Muscle layer of colon (tissue), 2 donors: Measurements from ENCODE around the gene CACNA1C.

Experiments
- H3K27ac ChIP-seq: one replicate; pipeline ENCODE4 v1.7.0; 2013; ENCODE audit warnings: low read depth, mild to moderate bottlenecking, low read length, moderate library complexity
- H3K27me3 ChIP-seq, 2 donors: one replicate each; pipeline ENCODE4 v1.7.0; 2013; ENCODE audit warnings: low read length in 2 of 2, mild to moderate bottlenecking in 2 of 2; ENCODE audit not compliant: insufficient read depth in 2 of 2, control insufficient read depth in 1 of 2
- H3K36me3 ChIP-seq: one replicate; pipeline ENCODE4 v1.7.0; 2013; ENCODE audit warnings: mild to moderate bottlenecking, low read length; ENCODE audit not compliant: insufficient read depth
- H3K4me1 ChIP-seq: one replicate; pipeline ENCODE4 v1.7.0; 2013; ENCODE audit warnings: mild to moderate bottlenecking, low read length; ENCODE audit not compliant: insufficient read depth
- H3K4me3 ChIP-seq, 2 donors: one replicate each; pipeline ENCODE4 v1.7.0; 2013; ENCODE audit warnings: low read length in 2 of 2, low read depth in 1 of 2, mild to moderate bottlenecking in 1 of 2, moderate library complexity in 1 of 2
- H3K9ac ChIP-seq: one replicate; pipeline ENCODE4 v1.7.0; 2013; ENCODE audit warnings: low read length
- H3K9me3 ChIP-seq: one replicate; pipeline ENCODE4 v1.7.0; 2013; ENCODE audit warnings: mild to moderate bottlenecking, low read length
- donor health status: abdominal sarcoma.
- donor health status: Adenocarcinoma of cecum.

CACNA1C gene

GRCh38 chr12:2606186-2606910 lies 553.6 kb downstream of the CACNA1C start:
- Histone ChIP-seq H3K27me3 (no peaks in the 10 kb centered on the region), H3K4me3 (no peak overlapping the region), H3K36me3 (peaks cover 94% of the 10 kb centered on the region), H3K9me3 (no peaks in the 10 kb centered on the region), H3K9ac (no peak overlapping the region), H3K4me1 (no peaks in the 10 kb centered on the region), H3K27ac (no peak overlapping the region)

GRCh38 chr12:2607881-2608607 lies 555.3 kb downstream of the CACNA1C start:
- no peaks in the 10 kb centered on the region for H3K9me3 ChIP-seq
- H3K9ac ChIP-seq, result no peak overlapping the region
- no peaks in the 10 kb centered on the region for H3K4me1 ChIP-seq
- peaks cover 93% of the 10 kb centered on the region for H3K36me3 ChIP-seq
- no peaks in the 10 kb centered on the region for H3K27me3 ChIP-seq
- H3K4me3 ChIP-seq, result no peak overlapping the region
- H3K27ac ChIP-seq, result no peak overlapping the region

- no peak overlapping the region for H3K4me3 ChIP-seq
- peaks cover 93% of the 10 kb centered on the region for H3K36me3 ChIP-seq
- no peak overlapping the region for H3K27ac ChIP-seq
- no peaks in the 10 kb centered on the region for H3K27me3 ChIP-seq
- H3K4me1 ChIP-seq, result no peaks in the 10 kb centered on the region
- no peak overlapping the region for H3K9ac ChIP-seq
- no peaks in the 10 kb centered on the region for H3K9me3 ChIP-seq
These were observed 555.8 kb downstream of the CACNA1C start for GRCh38 chr12:2608608-2608945.

GRCh38 chr12:2609020-2609419 lies 556.2 kb downstream of the CACNA1C start:
- Histone ChIP-seq H3K9me3 (no peaks in the 10 kb centered on the region), H3K27me3 (no peaks in the 10 kb centered on the region), H3K4me1 (peaks cover 3% of the 10 kb centered on the region), H3K36me3 (peaks cover 93% of the 10 kb centered on the region), H3K9ac (no peak overlapping the region), H3K4me3 (no peak overlapping the region), H3K27ac (no peak overlapping the region)

GRCh38 chr12:2610358-2610757 lies 557.6 kb downstream of the CACNA1C start:
- H3K4me1 ChIP-seq, result peaks cover 8% of the 10 kb centered on the region
- H3K36me3 ChIP-seq, result peaks cover 94% of the 10 kb centered on the region
- H3K9me3 ChIP-seq, result no peaks in the 10 kb centered on the region
- H3K4me3 ChIP-seq, result no peak overlapping the region
- H3K27me3 ChIP-seq, result no peaks in the 10 kb centered on the region
- H3K9ac ChIP-seq, result no peak overlapping the region
- H3K27ac ChIP-seq, result no peak overlapping the region

- no peaks in the 10 kb centered on the region for H3K9me3 ChIP-seq
- no peak overlapping the region for H3K4me3 ChIP-seq
- H3K27me3 ChIP-seq, result no peaks in the 10 kb centered on the region
- peaks cover 94% of the 10 kb centered on the region for H3K36me3 ChIP-seq
- peaks cover 8% of the 10 kb centered on the region for H3K4me1 ChIP-seq
- no peak overlapping the region for H3K27ac ChIP-seq
- no peak overlapping the region for H3K9ac ChIP-seq
These were observed 560.7 kb downstream of the CACNA1C start for GRCh38 chr12:2613326-2614073.

- Histone ChIP-seq H3K9ac (no peak overlapping the region), H3K4me1 (peaks cover 8% of the 10 kb centered on the region), H3K27ac (no peak overlapping the region), H3K9me3 (no peaks in the 10 kb centered on the region), H3K27me3 (no peaks in the 10 kb centered on the region), H3K4me3 (no peak overlapping the region), H3K36me3 (peaks cover 88% of the 10 kb centered on the region)
These were observed 561.6 kb downstream of the CACNA1C start for GRCh38 chr12:2614341-2614740.

GRCh38 chr12:2615665-2616402 lies 563.0 kb downstream of the CACNA1C start:
- H3K4me3 ChIP-seq, result no peak overlapping the region
- H3K27me3 ChIP-seq, result no peaks in the 10 kb centered on the region
- no peak overlapping the region for H3K27ac ChIP-seq
- peaks cover 8% of the 10 kb centered on the region for H3K4me1 ChIP-seq
- no peak overlapping the region for H3K9ac ChIP-seq
- H3K36me3 ChIP-seq, result peaks cover 81% of the 10 kb centered on the region
- H3K9me3 ChIP-seq, result no peaks in the 10 kb centered on the region

- Histone ChIP-seq H3K4me1 (peaks cover 8% of the 10 kb centered on the region), H3K27ac (no peak overlapping the region), H3K9ac (no peak overlapping the region), H3K36me3 (peaks cover 74% of the 10 kb centered on the region), H3K4me3 (no peak overlapping the region), H3K9me3 (no peaks in the 10 kb centered on the region), H3K27me3 (no peaks in the 10 kb centered on the region)
These were observed 564.0 kb downstream of the CACNA1C start for GRCh38 chr12:2616763-2617162.

- H3K27ac ChIP-seq, result no peak overlapping the region
- no peak overlapping the region for H3K4me3 ChIP-seq
- no peak overlapping the region for H3K9ac ChIP-seq
- H3K4me1 ChIP-seq, result peaks cover 12% of the 10 kb centered on the region
- H3K27me3 ChIP-seq, result no peaks in the 10 kb centered on the region
- peaks cover 71% of the 10 kb centered on the region for H3K36me3 ChIP-seq
- H3K9me3 ChIP-seq, result no peaks in the 10 kb centered on the region
These were observed 564.6 kb downstream of the CACNA1C start for GRCh38 chr12:2617365-2617764.
